C4-2B (cell line): ENCODE measurements around the gene NRG3.

Experiments used
- ZFX ChIP-seq: fragments of 450-650 bp; IDR thresholded peaks from 2 replicates; pipeline ENCODE4 v1.6.1; 2017
- TF ChIP-seq, protein P1 (sequence below): fragments of 450-650 bp; conservative IDR thresholded peaks from 2 replicates; pipeline ENCODE4 v1.5.1; 2017; ENCODE audit warnings: mild to moderate bottlenecking

DNA sequence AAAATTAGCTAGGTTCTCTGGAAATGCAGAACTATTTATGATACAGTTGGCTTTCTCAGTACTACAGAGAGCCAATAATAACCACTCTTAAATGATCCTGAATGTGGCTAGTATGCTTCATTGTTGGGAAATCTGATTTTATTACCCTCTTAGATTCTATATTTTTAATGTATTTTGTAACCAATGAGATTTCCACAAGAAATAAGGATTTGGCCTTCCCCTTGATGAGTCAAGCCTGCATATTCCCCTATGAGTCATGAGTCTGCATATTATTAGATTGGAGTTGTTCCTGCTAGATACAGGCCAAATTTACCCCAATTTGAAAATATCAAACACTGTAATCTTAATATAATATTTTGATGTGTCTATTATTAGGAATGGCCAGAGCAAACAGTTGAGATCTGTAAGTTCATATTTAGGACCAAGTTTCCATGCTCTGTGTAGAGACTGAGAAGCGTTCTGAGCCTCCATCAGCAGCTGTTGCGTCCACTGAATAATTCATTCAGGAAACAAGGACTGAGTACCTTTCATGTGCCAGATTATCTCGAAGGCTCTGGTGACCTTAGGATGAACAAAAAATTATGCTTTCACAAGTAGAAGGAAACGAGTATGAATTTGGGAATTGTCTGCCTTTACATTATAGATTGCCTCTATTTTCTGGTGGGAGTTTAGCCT, 793.4 kb downstream of the NRG3 start:
- TF ChIP-seq, protein P1, sequence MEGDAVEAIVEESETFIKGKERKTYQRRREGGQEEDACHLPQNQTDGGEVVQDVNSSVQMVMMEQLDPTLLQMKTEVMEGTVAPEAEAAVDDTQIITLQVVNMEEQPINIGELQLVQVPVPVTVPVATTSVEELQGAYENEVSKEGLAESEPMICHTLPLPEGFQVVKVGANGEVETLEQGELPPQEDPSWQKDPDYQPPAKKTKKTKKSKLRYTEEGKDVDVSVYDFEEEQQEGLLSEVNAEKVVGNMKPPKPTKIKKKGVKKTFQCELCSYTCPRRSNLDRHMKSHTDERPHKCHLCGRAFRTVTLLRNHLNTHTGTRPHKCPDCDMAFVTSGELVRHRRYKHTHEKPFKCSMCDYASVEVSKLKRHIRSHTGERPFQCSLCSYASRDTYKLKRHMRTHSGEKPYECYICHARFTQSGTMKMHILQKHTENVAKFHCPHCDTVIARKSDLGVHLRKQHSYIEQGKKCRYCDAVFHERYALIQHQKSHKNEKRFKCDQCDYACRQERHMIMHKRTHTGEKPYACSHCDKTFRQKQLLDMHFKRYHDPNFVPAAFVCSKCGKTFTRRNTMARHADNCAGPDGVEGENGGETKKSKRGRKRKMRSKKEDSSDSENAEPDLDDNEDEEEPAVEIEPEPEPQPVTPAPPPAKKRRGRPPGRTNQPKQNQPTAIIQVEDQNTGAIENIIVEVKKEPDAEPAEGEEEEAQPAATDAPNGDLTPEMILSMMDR = no peak
- no peak for TF ChIP-seq ZFX
